HS-27A (cell line): ENCODE results near the gene ZBTB1.

Experiments
- DNase-seq: peaks from one replicate; pipeline ENCODE4 v3.0.0-alpha.2; 2012; ENCODE audit warnings: low read depth, missing footprints

ZBTB1 gene, protein sequence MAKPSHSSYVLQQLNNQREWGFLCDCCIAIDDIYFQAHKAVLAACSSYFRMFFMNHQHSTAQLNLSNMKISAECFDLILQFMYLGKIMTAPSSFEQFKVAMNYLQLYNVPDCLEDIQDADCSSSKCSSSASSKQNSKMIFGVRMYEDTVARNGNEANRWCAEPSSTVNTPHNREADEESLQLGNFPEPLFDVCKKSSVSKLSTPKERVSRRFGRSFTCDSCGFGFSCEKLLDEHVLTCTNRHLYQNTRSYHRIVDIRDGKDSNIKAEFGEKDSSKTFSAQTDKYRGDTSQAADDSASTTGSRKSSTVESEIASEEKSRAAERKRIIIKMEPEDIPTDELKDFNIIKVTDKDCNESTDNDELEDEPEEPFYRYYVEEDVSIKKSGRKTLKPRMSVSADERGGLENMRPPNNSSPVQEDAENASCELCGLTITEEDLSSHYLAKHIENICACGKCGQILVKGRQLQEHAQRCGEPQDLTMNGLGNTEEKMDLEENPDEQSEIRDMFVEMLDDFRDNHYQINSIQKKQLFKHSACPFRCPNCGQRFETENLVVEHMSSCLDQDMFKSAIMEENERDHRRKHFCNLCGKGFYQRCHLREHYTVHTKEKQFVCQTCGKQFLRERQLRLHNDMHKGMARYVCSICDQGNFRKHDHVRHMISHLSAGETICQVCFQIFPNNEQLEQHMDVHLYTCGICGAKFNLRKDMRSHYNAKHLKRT

DNA sequence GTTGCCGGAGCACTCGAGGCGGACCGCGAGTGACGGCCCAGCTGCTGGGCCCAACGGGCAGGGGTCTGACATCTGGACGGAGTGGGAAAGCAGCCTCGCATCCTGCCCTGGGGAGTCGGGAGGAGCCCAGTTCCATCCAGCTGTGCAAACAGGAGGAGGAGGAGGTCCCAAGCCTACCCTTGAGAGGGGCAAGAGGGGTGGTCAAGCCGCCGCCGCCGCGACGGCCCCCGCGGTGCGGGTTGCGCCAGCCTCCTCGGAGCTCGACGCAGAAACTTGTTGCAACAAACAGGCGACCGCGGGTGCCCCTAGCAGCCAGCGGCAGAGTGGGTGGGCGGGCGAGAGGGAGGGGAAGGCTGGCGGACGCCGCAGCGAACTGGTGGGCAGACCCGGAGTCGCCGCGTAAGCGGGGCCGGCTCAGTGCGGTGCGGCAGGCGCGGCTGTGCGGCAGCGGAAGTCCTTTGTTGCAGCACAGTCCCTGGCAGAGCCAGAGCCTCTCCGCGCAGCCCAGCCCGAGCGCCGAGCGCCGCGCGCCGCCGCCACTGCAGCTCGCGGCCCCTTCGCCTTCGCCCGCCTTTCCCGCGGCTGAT lies at the start of gene ZBTB1:
ZBTB1 (plus strand) TSS at position 461 of the 587 bp plus-strand sequence. CDS start 16,735 bp downstream, outside the sequence.
- DNase-seq, result no peak

- no peak for DNase-seq
These were observed 45.0 kb upstream of the ZBTB1 start for GRCh38 chr14:64459405-64460136.

DNA sequence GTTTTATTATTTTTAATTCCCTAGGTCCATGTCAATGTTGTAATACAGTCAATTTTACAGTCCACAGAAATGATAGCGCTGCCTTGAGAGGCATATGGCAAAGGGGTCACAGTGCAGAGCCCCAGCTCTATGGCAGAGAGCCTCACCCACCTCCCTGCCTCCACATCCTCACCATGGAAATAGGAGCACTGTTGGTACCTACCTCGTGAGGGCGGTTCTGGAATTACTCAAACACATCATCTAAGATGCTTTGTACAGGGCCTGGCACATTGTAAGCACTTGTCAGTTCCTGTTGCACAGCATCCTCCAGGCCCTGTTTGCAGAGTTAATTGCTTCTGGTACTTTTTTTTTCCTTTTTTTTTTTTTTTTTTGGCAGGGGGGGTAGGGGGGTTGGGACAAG lies 43.3 kb upstream of the ZBTB1 start:
- no peak for DNase-seq

- DNase-seq, result no peak
These were observed 41.4 kb upstream of the ZBTB1 start for GRCh38 chr14:64463195-64463594.

DNA sequence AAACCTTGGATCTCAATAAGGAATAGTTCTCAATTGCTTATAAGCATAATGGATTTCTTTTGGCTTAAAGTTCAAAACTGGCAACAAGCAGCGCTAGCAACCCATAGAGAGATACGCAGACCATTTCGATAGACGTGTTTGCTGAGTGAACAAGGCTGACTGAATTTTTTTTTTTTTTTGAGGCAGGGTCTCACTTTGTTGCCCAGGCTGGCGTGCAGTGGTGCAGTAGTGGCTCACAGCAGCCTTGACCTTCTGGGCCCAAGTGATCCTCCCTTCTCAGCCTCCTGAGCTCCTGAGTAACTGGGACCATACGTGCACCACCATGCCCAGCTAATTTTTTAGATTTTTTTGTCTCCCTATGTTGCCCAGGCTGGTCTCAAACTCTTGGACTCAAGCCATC lies 40.7 kb upstream of the ZBTB1 start:
- no peak for DNase-seq

- no peak for DNase-seq
These were observed 39.9 kb upstream of the ZBTB1 start for GRCh38 chr14:64464651-64465050.

GRCh38 chr14:64465191-64465822 lies 39.3 kb upstream of the ZBTB1 start, which contains the start of gene AKAP5:
AKAP5 (plus strand) TSS chr14:64465499; CDS start chr14:64468395, 2,896 bp downstream.
- no peak for DNase-seq

GRCh38 chr14:64465831-64466554 lies 38.6 kb upstream of the ZBTB1 start:
- DNase-seq, result no peak

GRCh38 chr14:64467101-64467500 lies 37.5 kb upstream of the ZBTB1 start:
- no peak for DNase-seq

- DNase-seq, result no peak
These were observed 37.0 kb upstream of the ZBTB1 start for GRCh38 chr14:64467566-64467965.

DNA sequence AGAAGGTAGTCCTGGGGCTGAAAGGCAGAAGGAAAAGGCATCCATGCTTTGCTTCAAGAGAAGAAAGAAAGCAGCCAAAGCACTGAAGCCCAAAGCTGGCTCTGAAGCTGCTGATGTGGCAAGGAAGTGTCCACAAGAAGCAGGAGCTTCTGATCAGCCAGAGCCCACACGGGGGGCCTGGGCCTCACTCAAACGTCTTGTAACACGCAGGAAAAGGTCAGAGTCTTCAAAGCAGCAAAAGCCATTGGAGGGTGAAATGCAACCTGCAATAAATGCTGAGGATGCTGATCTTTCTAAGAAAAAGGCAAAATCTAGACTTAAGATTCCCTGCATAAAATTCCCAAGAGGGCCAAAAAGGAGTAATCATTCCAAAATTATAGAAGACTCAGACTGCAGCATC lies 36.1 kb upstream of the ZBTB1 start:
- no peak for DNase-seq

- no peak for DNase-seq
These were observed 30.5 kb upstream of the ZBTB1 start for GRCh38 chr14:64474041-64474440.

- DNase-seq, result no peak
These were observed 29.9 kb upstream of the ZBTB1 start for GRCh38 chr14:64474698-64475097.

- DNase-seq, result no peak
These were observed 28.8 kb upstream of the ZBTB1 start for GRCh38 chr14:64475585-64476273.

- no peak for DNase-seq
These were observed 28.1 kb upstream of the ZBTB1 start for GRCh38 chr14:64476438-64476837.

- DNase-seq, result no peak
These were observed 25.8 kb upstream of the ZBTB1 start for GRCh38 chr14:64478634-64479250.

GRCh38 chr14:64488590-64489099 lies 15.9 kb upstream of the ZBTB1 start:
- DNase-seq, result no peak

GRCh38 chr14:64491637-64492036 lies 12.9 kb upstream of the ZBTB1 start:
- DNase-seq, result no peak

GRCh38 chr14:64493455-64493854 lies 11.1 kb upstream of the ZBTB1 start:
- DNase-seq, result no peak

DNA sequence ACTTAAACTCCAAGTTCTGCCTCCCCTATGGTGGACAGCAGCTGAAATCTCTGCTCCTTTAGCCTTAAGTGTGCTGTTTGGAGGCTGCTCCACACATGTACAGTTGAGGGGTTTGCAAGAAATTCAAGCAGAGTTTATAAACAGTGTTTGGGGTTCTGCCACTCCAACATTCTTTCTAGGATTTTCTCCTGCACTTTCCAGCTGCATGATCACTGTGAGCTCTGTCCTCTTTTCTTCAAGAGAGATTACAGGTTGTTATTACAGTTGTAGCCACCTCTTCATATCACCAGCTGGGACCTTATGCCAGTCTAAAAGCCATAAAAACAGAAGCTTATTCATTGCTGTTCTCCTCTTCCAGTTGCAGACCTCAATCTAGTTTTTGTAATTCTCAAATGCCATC lies 9.3 kb upstream of the ZBTB1 start:
- no peak for DNase-seq
